Caco-2 (cell line): ENCODE data around the gene CCDC134. TPM values are rescaled to one million over a fixed set of nuclear protein-coding genes. Genes with fewer than 3 reads are reported as not detected.

Experiments used
- BruUV-seq: library from RNA; stranded (reverse); fragments of 400-500 nt; replicated peaks from 2 replicates; lab custom pipeline; 2021; lab: Mats Ljungman, UMichigan
- CTCF ChIA-PET: fragments of 300-600 bp; sonication (Branson Sonifier 250); formaldehyde crosslinking; loops from one replicate; lab custom pipeline; 2022; ENCODE audit warnings: antibody characterized with exemption; lab: Charles Lee
- POLR2A ChIA-PET: fragments of 300-600 bp; sonication (Branson Sonifier 250); formaldehyde crosslinking; loops from one replicate; lab custom pipeline; 2022; ENCODE audit warnings: antibody characterized with exemption; lab: Charles Lee
- DNase-seq, 2 experiments: peaks; one replicate each; pipeline versions ENCODE4 v3.0.0 to v3.0.0-alpha.2; 2020 to 2022
- H3K27me3 ChIP-seq: replicated peaks from 2 replicates; pipeline ENCODE4 v1.6.0; 2011; ENCODE audit warnings: low read length; ENCODE audit not compliant: control insufficient read depth, insufficient read depth
- H3K36me3 ChIP-seq: 2 replicates; pipeline ENCODE4 v1.5.1; 2011; ENCODE audit warnings: low read length; ENCODE audit not compliant: control insufficient read depth, insufficient read depth
- H3K4me1 ChIP-seq: fragments of 250-450 bp; sonication (Bioruptor Pico); 2 replicates; pipeline ENCODE4 v1.5.1; 2020; ENCODE audit warnings: mild to moderate bottlenecking
- H3K4me3 ChIP-seq: 2 replicates; pipeline ENCODE4 v1.5.1; 2011; ENCODE audit warnings: low read depth, mild to moderate bottlenecking, control low read depth, low read length
- H3K9me3 ChIP-seq: fragments of 250-450 bp; sonication (Bioruptor Pico); 2 replicates; pipeline ENCODE4 v1.5.1; 2020; ENCODE audit warnings: mild to moderate bottlenecking, moderate library complexity
- H3K27ac Mint-ChIP-seq: one replicate; pipeline ENCODE4 v1.8.0; 2022; ENCODE audit warnings: mixed read lengths; ENCODE audit not compliant: unreplicated experiment
- H3K27me3 Mint-ChIP-seq: one replicate; pipeline ENCODE4 v1.8.0; 2022; ENCODE audit warnings: mixed read lengths; ENCODE audit not compliant: insufficient read depth, unreplicated experiment
- H3K36me3 Mint-ChIP-seq: one replicate; pipeline ENCODE4 v1.8.0; 2022; ENCODE audit warnings: mild to moderate bottlenecking, mixed read lengths; ENCODE audit not compliant: insufficient read depth, unreplicated experiment
- H3K4me1 Mint-ChIP-seq: one replicate; pipeline ENCODE4 v1.8.0; 2022; ENCODE audit warnings: low read depth, mixed read lengths; ENCODE audit not compliant: unreplicated experiment
- H3K4me3 Mint-ChIP-seq: one replicate; pipeline ENCODE4 v1.8.0; 2022; ENCODE audit warnings: mild to moderate bottlenecking, moderate library complexity, mixed read lengths; ENCODE audit not compliant: unreplicated experiment
- H3K9me3 Mint-ChIP-seq: one replicate; pipeline ENCODE4 v1.8.0; 2022; ENCODE audit warnings: mixed read lengths; ENCODE audit not compliant: unreplicated experiment
- intact Hi-C: fragments of 100-400 bp; cut with micrococcal nuclease; formaldehyde crosslinking; loops from one replicate; pipeline ENCODE4 v1.10.0; 2022; ENCODE audit not compliant: unreplicated experiment
- total RNA-seq: library from RNA; stranded (reverse); gene quantifications from 2 replicates; pipeline ENCODE4 v1.2.3, GENCODE V29; 2022
- TF ChIP-seq, protein P1 (sequence below), 2 experiments: fragments of 200-600 bp in 1 of 2; IDR thresholded peaks; 1 replicate in 1 of 2; 2 replicates in 1 of 2; pipeline versions ENCODE4 v1.5.1 to v1.8.0; 2011 to 2022; ENCODE audit warnings: antibody characterized with exemption in 1 of 2, control low read depth in 1 of 2, inconsistent platforms in 1 of 2, low read depth in 1 of 2, low read length in 1 of 2, mild to moderate bottlenecking in 1 of 2, moderate library complexity in 1 of 2; ENCODE audit not compliant: insufficient read depth in 1 of 2, severe bottlenecking in 1 of 2, unreplicated experiment in 1 of 2

The CCDC134 gene
- total RNA-seq, 1 experiment from 2014 or later, result 24.8 TPM

DNA sequence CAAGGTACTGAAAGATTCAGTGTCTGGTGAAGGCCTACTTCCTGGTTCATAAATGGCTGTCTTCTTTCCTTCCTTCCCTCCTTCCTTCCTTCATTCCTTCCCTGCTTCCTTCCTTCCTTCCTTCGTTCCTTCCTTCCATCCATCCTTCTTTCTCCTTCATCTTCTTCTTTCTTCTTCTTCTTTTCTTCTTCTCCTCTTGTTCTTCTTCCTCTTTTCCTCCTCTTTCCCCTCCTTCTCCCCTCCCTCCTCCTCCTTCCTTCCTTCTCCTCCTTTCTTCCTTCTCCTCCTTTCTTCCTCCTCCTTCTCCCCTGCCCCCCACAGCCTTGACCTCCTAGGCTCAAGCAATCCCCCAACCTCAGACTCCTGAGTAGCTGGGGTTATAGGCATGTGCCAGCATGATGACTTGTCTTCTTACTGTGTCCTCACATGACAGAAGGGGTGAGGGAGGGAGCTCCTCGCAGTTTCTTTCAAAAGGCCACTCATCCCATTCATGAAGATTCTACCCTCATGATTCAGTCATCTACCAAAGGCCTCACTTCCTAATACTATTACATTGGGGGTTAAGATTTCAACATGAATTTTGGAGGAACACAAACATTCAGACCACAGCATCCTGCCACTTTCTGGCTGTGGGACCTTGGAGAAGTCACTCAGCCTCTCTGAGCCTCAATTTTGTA is 22.6 kb upstream of the CCDC134 start:
- no TSS peak for BruUV-seq
- Histone ChIP-seq H3K4me1 (peaks cover 11% of the 10 kb centered on the region), H3K27me3 (no peaks in the 10 kb centered on the region), H3K4me3 (no peak overlapping the region), H3K36me3 (no peaks in the 10 kb centered on the region), H3K9me3 (no peaks in the 10 kb centered on the region)
- ChIA-PET CTCF (no interaction called here), POLR2A (no interaction called here)
- DNase-seq, result no peak
- no peaks in the 10 kb centered on the region for H3K36me3 Mint-ChIP-seq
- no peaks in the 10 kb centered on the region for H3K27me3 Mint-ChIP-seq
- intact Hi-C loops, result no loop called here
- peaks cover 13% of the 10 kb centered on the region for H3K4me1 Mint-ChIP-seq
- no peaks in the 10 kb centered on the region for H3K9me3 Mint-ChIP-seq
- no peak overlapping the region for H3K27ac Mint-ChIP-seq
- H3K4me3 Mint-ChIP-seq, result no peak overlapping the region
- TF ChIP-seq, protein P1, sequence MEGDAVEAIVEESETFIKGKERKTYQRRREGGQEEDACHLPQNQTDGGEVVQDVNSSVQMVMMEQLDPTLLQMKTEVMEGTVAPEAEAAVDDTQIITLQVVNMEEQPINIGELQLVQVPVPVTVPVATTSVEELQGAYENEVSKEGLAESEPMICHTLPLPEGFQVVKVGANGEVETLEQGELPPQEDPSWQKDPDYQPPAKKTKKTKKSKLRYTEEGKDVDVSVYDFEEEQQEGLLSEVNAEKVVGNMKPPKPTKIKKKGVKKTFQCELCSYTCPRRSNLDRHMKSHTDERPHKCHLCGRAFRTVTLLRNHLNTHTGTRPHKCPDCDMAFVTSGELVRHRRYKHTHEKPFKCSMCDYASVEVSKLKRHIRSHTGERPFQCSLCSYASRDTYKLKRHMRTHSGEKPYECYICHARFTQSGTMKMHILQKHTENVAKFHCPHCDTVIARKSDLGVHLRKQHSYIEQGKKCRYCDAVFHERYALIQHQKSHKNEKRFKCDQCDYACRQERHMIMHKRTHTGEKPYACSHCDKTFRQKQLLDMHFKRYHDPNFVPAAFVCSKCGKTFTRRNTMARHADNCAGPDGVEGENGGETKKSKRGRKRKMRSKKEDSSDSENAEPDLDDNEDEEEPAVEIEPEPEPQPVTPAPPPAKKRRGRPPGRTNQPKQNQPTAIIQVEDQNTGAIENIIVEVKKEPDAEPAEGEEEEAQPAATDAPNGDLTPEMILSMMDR (IDR thresholded peaks at IDR 0.05; ENCODE audit: insufficient read depth in 1 of 2, low read depth in 1 of 2, low read length in 1 of 2, severe bottlenecking in 1 of 2, unreplicated experiment in 1 of 2), result no peak

DNA sequence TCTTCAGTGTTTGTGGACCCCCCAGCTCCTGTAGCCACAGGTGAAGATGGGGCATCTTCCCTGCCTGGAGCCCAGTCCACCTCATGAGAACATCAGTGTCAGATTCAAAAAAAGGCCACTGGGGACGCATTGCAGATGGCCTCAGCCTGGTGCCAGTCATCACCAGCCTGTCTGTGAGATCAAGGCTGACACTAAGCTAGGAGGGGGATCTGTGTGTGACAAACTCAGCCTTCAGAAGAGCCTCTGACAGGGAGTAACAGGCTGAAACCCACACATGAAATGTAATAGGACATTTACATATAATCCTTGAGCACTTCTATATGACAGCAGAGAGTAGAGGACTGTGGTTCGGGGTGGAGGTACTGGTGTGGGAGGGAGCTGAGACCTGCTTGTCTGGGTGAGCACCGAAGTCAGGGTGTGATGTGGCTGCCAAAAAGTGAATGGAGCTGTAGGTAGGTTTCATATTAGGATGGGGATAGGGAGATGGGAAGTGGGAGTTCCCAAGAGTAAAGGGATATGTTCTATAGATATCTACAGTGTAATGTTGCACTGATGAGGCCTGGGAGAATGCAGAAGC is 20.5 kb upstream of the CCDC134 start:
- TF ChIP-seq, protein P1 (IDR thresholded peaks at IDR 0.05; ENCODE audit: insufficient read depth in 1 of 2, low read depth in 1 of 2, low read length in 1 of 2, severe bottlenecking in 1 of 2, unreplicated experiment in 1 of 2), result no peak
- no peaks in the 10 kb centered on the region for H3K36me3 ChIP-seq
- no peaks in the 10 kb centered on the region for H3K9me3 ChIP-seq
- no peak for DNase-seq
- no peaks in the 10 kb centered on the region for H3K9me3 Mint-ChIP-seq
- H3K4me3 ChIP-seq, result no peak overlapping the region
- H3K27me3 ChIP-seq, result no peaks in the 10 kb centered on the region
- intact Hi-C loops, result no loop called here
- no peaks in the 10 kb centered on the region for H3K27me3 Mint-ChIP-seq
- 0 out of 2 replicates have a peak, but pooled peaks cover 8% of the 10 kb centered on the region for H3K4me1 ChIP-seq
- H3K4me3 Mint-ChIP-seq, result no peak overlapping the region
- H3K36me3 Mint-ChIP-seq, result no peaks in the 10 kb centered on the region
- POLR2A ChIA-PET, result interaction anchor here (0.9 kb wide), 1 partner anchor 21 kb away, joined by 3 read pairs; the partner anchor contains the start of gene CCDC134
- no peak overlapping the region for H3K27ac Mint-ChIP-seq
- peaks cover 8% of the 10 kb centered on the region for H3K4me1 Mint-ChIP-seq
- BruUV-seq, result no TSS peak
- CTCF ChIA-PET, result interaction anchor here (1.1 kb wide), 1 partner anchor 20 kb away, joined by 3 read pairs; the partner anchor contains the start of gene CCDC134

DNA sequence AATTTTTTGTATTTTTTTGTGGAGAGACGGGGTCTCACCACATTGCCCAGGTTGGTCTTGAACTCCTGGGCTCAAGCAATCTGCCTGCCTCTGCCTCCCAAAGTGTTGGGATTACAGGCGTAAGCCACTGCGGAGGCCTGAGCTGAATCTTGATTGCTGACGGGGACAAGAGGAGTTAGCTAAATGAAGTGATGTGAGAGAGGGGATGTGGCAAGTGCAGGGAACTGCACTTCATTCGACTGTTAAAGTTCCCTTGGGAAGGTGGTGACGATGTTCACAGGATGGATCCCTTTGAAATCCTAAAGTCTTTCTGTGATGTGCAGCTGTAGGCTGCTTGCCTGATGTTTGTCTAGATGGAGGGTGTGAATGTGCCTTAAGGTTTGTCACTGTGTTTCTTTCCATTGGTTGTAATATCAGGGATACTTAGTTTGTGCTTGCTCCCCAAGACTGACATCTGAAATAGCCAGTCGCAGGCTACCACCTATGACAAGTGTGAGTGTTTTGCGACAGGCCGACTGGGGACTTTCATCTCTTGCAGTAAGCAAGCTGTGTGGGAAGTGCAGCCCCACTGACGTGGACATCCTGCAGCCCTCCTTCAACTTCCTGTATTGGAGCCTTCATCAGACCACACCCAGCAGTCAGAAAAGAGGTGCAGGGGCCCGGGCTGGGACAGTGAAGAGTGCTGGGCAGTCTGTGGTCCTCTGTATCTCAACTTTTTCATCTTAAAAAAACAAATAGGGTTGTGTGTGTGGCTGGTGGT is 19.6 kb upstream of the CCDC134 start:
- H3K4me1 ChIP-seq, result 0 out of 2 replicates have a peak, but pooled peaks cover 8% of the 10 kb centered on the region
- Mint-ChIP-seq H3K9me3 (no peaks in the 10 kb centered on the region), H3K4me1 (peaks cover 8% of the 10 kb centered on the region), H3K27ac (no peak overlapping the region), H3K27me3 (no peaks in the 10 kb centered on the region), H3K36me3 (no peaks in the 10 kb centered on the region), H3K4me3 (no peak overlapping the region)
- intact Hi-C loops, result no loop called here
- no TSS peak for BruUV-seq
- ChIA-PET POLR2A (interaction anchor here (0.9 kb wide), 1 partner anchor 20 kb away, joined by 3 read pairs; the partner anchor contains the start of gene CCDC134), CTCF (interaction anchor here (1.5 kb wide), 1 partner anchor 34 kb away, joined by 3 read pairs; no protein-coding TSS in a partner anchor)
- H3K27me3 ChIP-seq, result no peaks in the 10 kb centered on the region
- no peak overlapping the region for H3K4me3 ChIP-seq
- H3K36me3 ChIP-seq, result no peaks in the 10 kb centered on the region
- DNase-seq, result peak in 1 of 2 experiments; percentile 41
- no peaks in the 10 kb centered on the region for H3K9me3 ChIP-seq
- TF ChIP-seq, protein P1 (IDR thresholded peaks at IDR 0.05; ENCODE audit: insufficient read depth in 1 of 2, low read depth in 1 of 2, low read length in 1 of 2, severe bottlenecking in 1 of 2, unreplicated experiment in 1 of 2), result no peak
